DMS153 (cell line): ENCODE measurements around the gene GLI1.
"Not testable (repeated sequence)": the region's sequence is repeated elsewhere in the genome, so short reads cannot be mapped to it uniquely, and the experiment has no call there.

Experiments
- DNase-seq: peaks from one replicate; lab custom pipeline; 2025; lab: John Stamatoyannopoulos, UW

GLI1 gene

GRCh38 chr12:57441846-57442427 lies 17.6 kb upstream of the GLI1 start:
- no peak for DNase-seq

- DNase-seq: not testable (repeated sequence)
These were observed 15.2 kb upstream of the GLI1 start for GRCh38 chr12:57444337-57444736.

- no peak for DNase-seq
These were observed 14.8 kb upstream of the GLI1 start for GRCh38 chr12:57444744-57445143.

- no peak for DNase-seq
These were observed 13.2 kb upstream of the GLI1 start for GRCh38 chr12:57446292-57446960.

- no peak for DNase-seq
These were observed 10.9 kb upstream of the GLI1 start for GRCh38 chr12:57448669-57449068.

- DNase-seq: no peak
These were observed 10.2 kb upstream of the GLI1 start for GRCh38 chr12:57449375-57449774.

GRCh38 chr12:57450057-57450456 lies 9.5 kb upstream of the GLI1 start:
- no peak for DNase-seq

- no peak for DNase-seq
These were observed 8.3 kb upstream of the GLI1 start for GRCh38 chr12:57451233-57451778.

GRCh38 chr12:57452181-57452936 lies 7.2 kb upstream of the GLI1 start:
- no peak for DNase-seq

- DNase-seq: peak; percentile 30
These were observed 6.6 kb upstream of the GLI1 start for GRCh38 chr12:57452937-57453509.

GRCh38 chr12:57454213-57454565 lies 5.4 kb upstream of the GLI1 start:
- DNase-seq: no peak

GRCh38 chr12:57454566-57455373 lies 4.8 kb upstream of the GLI1 start, which contains the start of gene INHBE:
Gene INHBE (plus strand): TSS chr12:57455307. CDS start chr12:57455537, 230 bp downstream.
- no peak for DNase-seq

GRCh38 chr12:57455374-57456144 lies 4.0 kb upstream of the GLI1 start:
- peak; percentile 11 for DNase-seq

GRCh38 chr12:57456145-57456700 lies 3.4 kb upstream of the GLI1 start:
- DNase-seq: no peak

GRCh38 chr12:57456737-57457490 lies 2.7 kb upstream of the GLI1 start:
- DNase-seq: no peak

GRCh38 chr12:57458665-57459054 lies 925 bp upstream of the GLI1 start:
- DNase-seq: no peak

- peak; percentile 90 for DNase-seq
These were observed 383 bp upstream of the GLI1 start for GRCh38 chr12:57459055-57459749.

- no peak for DNase-seq
These were observed 841 bp downstream of the GLI1 start for GRCh38 chr12:57460468-57460784.

GRCh38 chr12:57460841-57461275 lies 1.3 kb downstream of the GLI1 start:
- no peak for DNase-seq
